ENCODE results near the gene PLCL1.

Gene PLCL1

GRCh38 chr2:197888321-197888720, 83.9 kb downstream of the PLCL1 start:
- DNase-seq (ENCODE audit: low spot score) = no peak

- peak; percentile 25 for DNase-seq (ENCODE audit: low spot score)
Measured at GRCh38 chr2:197889041-197889440, 84.6 kb downstream of the PLCL1 start.

GRCh38 chr2:197890168-197890567, 85.8 kb downstream of the PLCL1 start:
- DNase-seq (ENCODE audit: low spot score) = no peak

GRCh38 chr2:197891897-197892442, 87.6 kb downstream of the PLCL1 start:
- no peak for DNase-seq (ENCODE audit: low spot score)

GRCh38 chr2:197893403-197894177, 89.2 kb downstream of the PLCL1 start:
- no peak for DNase-seq (ENCODE audit: low spot score)

- no peak for DNase-seq (ENCODE audit: low spot score)
Measured at GRCh38 chr2:197894751-197895274, 90.4 kb downstream of the PLCL1 start.

- no peak for DNase-seq (ENCODE audit: low spot score)
Measured at GRCh38 chr2:197897960-197898678, 93.7 kb downstream of the PLCL1 start.

- DNase-seq (ENCODE audit: low spot score) = no peak
Measured at GRCh38 chr2:197904446-197904845, 100.1 kb downstream of the PLCL1 start.

GRCh38 chr2:197908156-197908555, 103.8 kb downstream of the PLCL1 start:
- no peak for DNase-seq (ENCODE audit: low spot score)

- peak; percentile 70 for DNase-seq (ENCODE audit: low spot score)
Measured at GRCh38 chr2:197908990-197909776, 104.8 kb downstream of the PLCL1 start.

- DNase-seq (ENCODE audit: low spot score) = no peak
Measured at GRCh38 chr2:197911667-197912066, 107.3 kb downstream of the PLCL1 start.

- DNase-seq (ENCODE audit: low spot score) = no peak
Measured at GRCh38 chr2:197913084-197913483, 108.7 kb downstream of the PLCL1 start.

GRCh38 chr2:197914778-197915177, 110.4 kb downstream of the PLCL1 start:
- no peak for DNase-seq (ENCODE audit: low spot score)

- DNase-seq (ENCODE audit: low spot score) = no peak
Measured at GRCh38 chr2:197915548-197916265, 111.3 kb downstream of the PLCL1 start.

- no peak for DNase-seq (ENCODE audit: low spot score)
Measured at GRCh38 chr2:197919487-197919886, 115.1 kb downstream of the PLCL1 start.

- no peak for DNase-seq (ENCODE audit: low spot score)
Measured at GRCh38 chr2:197920088-197920487, 115.7 kb downstream of the PLCL1 start.

- DNase-seq (ENCODE audit: low spot score) = no peak
Measured at GRCh38 chr2:197920592-197921201, 116.3 kb downstream of the PLCL1 start.

- no peak for DNase-seq (ENCODE audit: low spot score)
Measured at GRCh38 chr2:197924483-197924882, 120.1 kb downstream of the PLCL1 start.

- DNase-seq (ENCODE audit: low spot score) = no peak
Measured at GRCh38 chr2:197925204-197925603, 120.8 kb downstream of the PLCL1 start.

- DNase-seq (ENCODE audit: low spot score) = no peak
Measured at GRCh38 chr2:197925976-197926375, 121.6 kb downstream of the PLCL1 start.

GRCh38 chr2:197926673-197927072, 122.3 kb downstream of the PLCL1 start:
- no peak for DNase-seq (ENCODE audit: low spot score)
